HepG2 (cell line): ENCODE data around the gene SLC4A8. TPM values are rescaled to one million over a fixed set of nuclear protein-coding genes. Genes with fewer than 3 reads are reported as not detected.

ENCODE experiments used
- ATAC-seq: fragments of 200-7000 bp; cut with Tn5 transposase; 3 replicates; pipeline ENCODE4 v1.9.1; 2020; ENCODE audit warnings: mild to moderate bottlenecking, moderate library complexity
- BruUV-seq: library from RNA; stranded (reverse); fragments of 400-500 nt; replicated peaks from 2 replicates; lab custom pipeline; 2021; lab: Mats Ljungman, UMichigan
- CTCF ChIA-PET: fragments of 300-600 bp; formaldehyde crosslinking; extraction: SDS; loops from one replicate; lab custom pipeline; 2021; ENCODE audit warnings: low total read pairs, inconsistent platforms, low intra/inter-chr PET ratio; lab: Yijun Ruan, JAX
- POLR2A ChIA-PET: fragments of 350-600 bp; sonication (Branson Sonifier 250); formaldehyde crosslinking; loops from one replicate; lab custom pipeline; 2020; ENCODE audit warnings: antibody characterized with exemption, inconsistent platforms; lab: Yijun Ruan, JAX
- DNase-seq: peaks from one replicate; pipeline ENCODE4 v3.0.0-alpha.2; 2015; ENCODE audit warnings: low spot score
- FAIRE-seq: peaks from 3 replicates; lab custom pipeline; 2011; peaks lifted over from hg19 to GRCh38; lab: Jason Lieb, UNC
- H2AFZ ChIP-seq: one replicate; pipeline ENCODE4 v1.6.1; 2011; ENCODE audit warnings: low read length, inconsistent platforms
- H3K27ac ChIP-seq: fragments of 300-600 bp; 3 replicates; pipeline ENCODE4 v1.8.0; 2011; ENCODE audit warnings: mixed run types, mild to moderate bottlenecking, mixed read lengths, low read length, inconsistent platforms; ENCODE audit not compliant: insufficient read depth; ENCODE audit errors: extremely low read length
- H3K27me3 ChIP-seq, 2 experiments: fragments of 200-600 bp in 1 of 2; 2 replicates in 1 of 2; 3 replicates in 1 of 2; pipeline versions ENCODE4 v1.6.0 to v1.8.0; 2011; ENCODE audit warnings: low read length in 2 of 2, mild to moderate bottlenecking in 2 of 2, moderate library complexity in 2 of 2, inconsistent platforms in 1 of 2; ENCODE audit not compliant: insufficient read depth in 2 of 2, control insufficient read depth in 1 of 2
- H3K36me3 ChIP-seq, 2 experiments: fragments of 200-600 bp in 1 of 2; replicated peaks in 1 of 2; 2 replicates in 1 of 2; 3 replicates in 1 of 2; pipeline versions ENCODE4 v1.5.1 to v1.8.0; 2011; ENCODE audit warnings: low read length in 2 of 2, inconsistent platforms in 1 of 2; ENCODE audit not compliant: insufficient read depth in 2 of 2, control insufficient read depth in 1 of 2
- H3K4me1 ChIP-seq: 2 replicates; pipeline ENCODE4 v1.5.1; 2012; ENCODE audit warnings: low read length, inconsistent platforms; ENCODE audit not compliant: insufficient read depth
- H3K4me2 ChIP-seq: 2 replicates; pipeline ENCODE4 v1.6.0; 2011; ENCODE audit warnings: low read depth, low read length, inconsistent platforms
- H3K4me3 ChIP-seq, 3 experiments: fragments of 200-600 bp in 1 of 3; sonication (generic), shearing (Covaris generic) in 1 of 3; replicated peaks in 1 of 3; 2 replicates each; pipeline ENCODE4 v1.5.1; 2011 to 2016; ENCODE audit warnings: low read length in 3 of 3, inconsistent platforms in 2 of 3, low read depth in 2 of 3, mild to moderate bottlenecking in 2 of 3, control low read depth in 1 of 3, mixed read lengths in 1 of 3; ENCODE audit not compliant: insufficient read depth in 1 of 3
- H3K79me2 ChIP-seq: one replicate; pipeline ENCODE4 v1.6.1; 2011; ENCODE audit warnings: low read length, inconsistent platforms; ENCODE audit not compliant: insufficient read depth
- H3K9ac ChIP-seq: 2 replicates; pipeline ENCODE4 v1.6.0; 2011; ENCODE audit warnings: mild to moderate bottlenecking, low read depth, low read length, inconsistent platforms; ENCODE audit not compliant: insufficient read depth
- H3K9me3 ChIP-seq: 2 replicates; pipeline ENCODE4 v1.5.1; 2012; ENCODE audit warnings: mild to moderate bottlenecking, low read length
- H4K20me1 ChIP-seq: 2 replicates; pipeline ENCODE4 v1.6.0; 2011; ENCODE audit warnings: inconsistent platforms, mild to moderate bottlenecking, low read length, moderate library complexity; ENCODE audit not compliant: insufficient read depth
- AKNA ChIP-seq: sonication (generic); formaldehyde crosslinking; IDR thresholded peaks from 2 replicates; pipeline ENCODE4 v1.4.0; 2020; ENCODE audit warnings: missing genetic modification reagents, borderline replicate concordance
- ASH2L ChIP-seq: fragments of 300-600, 200-600 bp; sonication (generic); IDR thresholded peaks from 2 replicates; pipeline ENCODE4 v1.7.0; 2017; ENCODE audit warnings: low read depth, mild to moderate bottlenecking, moderate library complexity, mixed read lengths, low read length; ENCODE audit not compliant: insufficient read length
- ATAD3A ChIP-seq: sonication (generic); formaldehyde crosslinking; IDR thresholded peaks from 2 replicates; pipeline ENCODE4 v1.4.0; 2020; ENCODE audit warnings: missing genetic modification reagents
- FOXA1 ChIP-seq, 2 experiments: fragments of 450-650 bp in 1 of 2; sonication (generic) in 1 of 2; formaldehyde crosslinking in 1 of 2; IDR thresholded peaks; 2 replicates each; pipeline versions ENCODE4 v1.4.0 to v1.6.1; 2016 to 2020; ENCODE audit warnings: missing genetic modification reagents in 1 of 2
- GLMP ChIP-seq: sonication (generic); formaldehyde crosslinking; IDR thresholded peaks from 2 replicates; pipeline ENCODE4 v1.9.0; 2021; ENCODE audit warnings: missing genetic modification reagents, mild to moderate bottlenecking, borderline replicate concordance
- HNF4G ChIP-seq, 2 experiments: sonication (generic) in 1 of 2; formaldehyde crosslinking in 1 of 2; IDR thresholded peaks; 2 replicates each; pipeline versions ENCODE4 v1.4.0 to v1.6.1; 2011 to 2020; ENCODE audit warnings: borderline replicate concordance in 2 of 2, low read depth in 2 of 2, mild to moderate bottlenecking in 2 of 2, low read length in 1 of 2, missing genetic modification reagents in 1 of 2, moderate library complexity in 1 of 2
- JUN ChIP-seq: sonication (generic); formaldehyde crosslinking; IDR thresholded peaks from 2 replicates; pipeline ENCODE4 v1.4.0; 2020; ENCODE audit warnings: mild to moderate bottlenecking, missing genetic modification reagents
- KDM5B ChIP-seq: sonication (generic); formaldehyde crosslinking; IDR thresholded peaks from 2 replicates; pipeline ENCODE4 v1.4.0; 2020; ENCODE audit warnings: missing genetic modification reagents, mild to moderate bottlenecking, borderline replicate concordance
- TBX3 ChIP-seq: fragments of 450-650 bp; IDR thresholded peaks from 2 replicates; pipeline ENCODE4 v1.6.1; 2017; ENCODE audit warnings: antibody characterized with exemption, mild to moderate bottlenecking, inconsistent platforms, borderline replicate concordance
- ZBTB7B ChIP-seq: sonication (generic); formaldehyde crosslinking; IDR thresholded peaks from 2 replicates; pipeline ENCODE4 v1.4.0; 2020; ENCODE audit warnings: missing genetic modification reagents
- ZNF607 ChIP-seq: sonication (generic); formaldehyde crosslinking; IDR thresholded peaks from 2 replicates; pipeline ENCODE4 v1.5.1; 2020; ENCODE audit warnings: missing genetic modification reagents, mild to moderate bottlenecking, borderline replicate concordance
- WGBS: methylation state at CpG from one replicate; pipeline ENCODE4 v1.1.6; 2017; ENCODE audit warnings: low lambda C conversion rate; 5-methylcytosine and 5-hydroxymethylcytosine counted together
- in situ Hi-C: cut with HindIII; loops from 2 replicates; pipeline ENCODE4 v1.10.0; 2017; ENCODE audit warnings: low pct_unique_long_range_greater_than_20kb; ENCODE audit not compliant: extremely low pct_ligation_motif_present
- intact Hi-C: fragments of 100-400 bp; cut with micrococcal nuclease; formaldehyde crosslinking; loops from one replicate; pipeline ENCODE4 v1.10.0; 2022; ENCODE audit not compliant: unreplicated experiment
- polyA plus RNA-seq, 8 experiments: library from polyadenylated mRNA; depleted of rRNA in 3 of 8; stranded (reverse) in 7 of 8; unstranded in 1 of 8; fragments of >200 nt; fragmentation: Illumina TruSeq in 4 of 8; extraction: Trizol in 4 of 8; gene quantifications; 2 replicates each; pipeline versions ENCODE4 v1.2.1 to v1.2.3, GENCODE V29; 2011 to 2016; ENCODE audit warnings: low read depth in 4 of 8, missing spikeins in 1 of 8, mixed read lengths in 1 of 8; ENCODE audit not compliant: insufficient read depth in 1 of 8
- total RNA-seq, 5 experiments: library from RNA; depleted of rRNA; stranded (reverse); fragments of >200 nt; fragmentation: Illumina TruSeq; extraction: Trizol; gene quantifications; 2 replicates each; pipeline ENCODE4 v1.2.3, GENCODE V29; 2016; ENCODE audit warnings: low read depth in 1 of 5

SLC4A8 gene
- total and polyA plus RNA-seq, 2 of the 13 experiments (the other 11 are each of a cell fraction or from before 2014, with no cell fraction given): under 0.01 to 0.07 TPM

- no peaks in the 10 kb centered on the region for H3K9me3 ChIP-seq
- no peak overlapping the region for H3K9ac ChIP-seq
- peak; percentile 68 for ATAC-seq
- BruUV-seq: no TSS peak
- H3K27ac ChIP-seq: no peak overlapping the region
- no peaks in the 10 kb centered on the region for H3K27me3 ChIP-seq
- POLR2A ChIA-PET: no interaction called here
- no peaks in the 10 kb centered on the region for H3K79me2 ChIP-seq
- peaks cover 13% of the 10 kb centered on the region for H3K4me1 ChIP-seq
- H3K4me3 ChIP-seq: no peak overlapping the region
- H4K20me1 ChIP-seq: no peaks in the 10 kb centered on the region
- H2AFZ ChIP-seq: no peak overlapping the region
- H3K36me3 ChIP-seq: no peaks in the 10 kb centered on the region
- 0% methylated on average over 1 of the region's 1 CpG for WGBS
- peak; percentile 23 for DNase-seq
- TF ChIP-seq AKNA (CRISPR knock-in tag): no peak
- no peak for TF ChIP-seq ZNF607 (CRISPR knock-in tag)
- TF ChIP-seq GLMP (CRISPR knock-in tag): no peak
- no peak for TF ChIP-seq JUN
- TF ChIP-seq ASH2L: no peak
- no peak for TF ChIP-seq KDM5B (CRISPR knock-in tag)
- TF ChIP-seq TBX3: peak; percentile 50; the same call in 1 of the 2 replicates
- no peak for TF ChIP-seq ATAD3A
- TF ChIP-seq HNF4G (IDR thresholded peaks at IDR 0.05; ENCODE audit: borderline replicate concordance, low read depth, low read length): no peak
- no peak for TF ChIP-seq HNF4G (CRISPR knock-in tag; IDR thresholded peaks at IDR 0.05; ENCODE audit: borderline replicate concordance, low read depth)
- no peak for TF ChIP-seq ZBTB7B (CRISPR knock-in tag)
- no peak for TF ChIP-seq FOXA1 (IDR thresholded peaks at IDR 0.05)
- TF ChIP-seq FOXA1 (CRISPR knock-in tag; IDR thresholded peaks at IDR 0.05): 0 out of 2 replicates have a peak, but pooled peaks have one; percentile 37
- in situ Hi-C loops (no loop called here), intact Hi-C loops (no loop called here)
- CTCF ChIA-PET: no interaction called here
- H3K4me2 ChIP-seq: no peak overlapping the region
- no peak for FAIRE-seq
These were observed 45.5 kb downstream of the SLC4A8 start for GRCh38 chr12:51470116-51470515.
